GM12878 (cell line): Measurements from ENCODE around the gene TMEM259.

Source experiments
- BACH1 ChIP-seq: fragments of 450-650 bp; IDR thresholded peaks from 2 replicates; pipeline ENCODE4 v1.6.1; 2017; ENCODE audit warnings: mild to moderate bottlenecking, borderline replicate concordance
- CREB1 ChIP-seq: IDR thresholded peaks from 2 replicates; pipeline ENCODE4 v1.6.1; 2012; ENCODE audit warnings: low read depth, mild to moderate bottlenecking, inconsistent platforms
- CTCF ChIP-seq, 3 experiments: IDR thresholded peaks in 2 of 3; conservative IDR thresholded peaks in 1 of 3; 2 replicates each; pipeline ENCODE4 v1.5.1; 2011; ENCODE audit warnings: low read depth in 3 of 3, low read length in 3 of 3, mild to moderate bottlenecking in 3 of 3, control low read depth in 2 of 3, moderate library complexity in 2 of 3, inconsistent platforms in 1 of 3, mixed read lengths in 1 of 3; ENCODE audit not compliant: control insufficient read depth in 2 of 3, insufficient read depth in 1 of 3; ENCODE audit errors: extremely low read depth in 1 of 3
- E2F4 ChIP-seq: IDR thresholded peaks from 2 replicates; pipeline ENCODE4 v1.6.1; 2012; ENCODE audit warnings: low read depth, low read length, improper control_type of control experiment
- FOXM1 ChIP-seq: IDR thresholded peaks from 2 replicates; pipeline ENCODE4 v1.6.1; 2012; ENCODE audit warnings: low read depth, mild to moderate bottlenecking, inconsistent platforms, low read length, moderate library complexity
- GABPA ChIP-seq: IDR thresholded peaks from 2 replicates; pipeline ENCODE4 v1.6.1; 2014; ENCODE audit warnings: antibody characterized with exemption, low read depth, mild to moderate bottlenecking, inconsistent platforms
- KLF5 ChIP-seq: fragments of 450-650 bp; IDR thresholded peaks from 2 replicates; pipeline ENCODE4 v1.6.1; 2014; ENCODE audit warnings: mild to moderate bottlenecking; ENCODE audit not compliant: partially characterized antibody
- MAX ChIP-seq: IDR thresholded peaks from 2 replicates; pipeline ENCODE4 v1.6.1; 2012; ENCODE audit warnings: low read depth, low read length, improper control_type of control experiment
- NFYB ChIP-seq: IDR thresholded peaks from 2 replicates; pipeline ENCODE4 v1.6.1; 2011; ENCODE audit warnings: low read depth, mild to moderate bottlenecking, low read length, improper control_type of control experiment, moderate library complexity; ENCODE audit not compliant: insufficient read depth
- NR2C2 ChIP-seq: IDR thresholded peaks from 2 replicates; pipeline ENCODE4 v1.6.1; 2011; ENCODE audit warnings: borderline replicate concordance, low read depth; ENCODE audit not compliant: control insufficient read depth, insufficient read length
- TAF1 ChIP-seq: IDR thresholded peaks from 2 replicates; pipeline ENCODE4 v1.6.1; 2011; ENCODE audit warnings: mild to moderate bottlenecking, low read depth, low read length, borderline replicate concordance
- YY1 ChIP-seq: IDR thresholded peaks from 2 replicates; pipeline ENCODE4 v1.6.1; 2011; ENCODE audit warnings: low read depth, mild to moderate bottlenecking, low read length

- no peak for TF ChIP-seq FOXM1
- no peak for TF ChIP-seq E2F4
- TF ChIP-seq KLF5: no peak
- no peak for TF ChIP-seq TAF1
- no peak for TF ChIP-seq CTCF (IDR thresholded peaks at IDR 0.05 in 2 of 3, conservative IDR thresholded peaks at IDR 0.05 in 1 of 3; ENCODE audit: control insufficient read depth in 2 of 3, extremely low read depth in 1 of 3, insufficient read depth in 1 of 3, low read depth in 3 of 3, low read length in 3 of 3)
- TF ChIP-seq CREB1: no peak
- TF ChIP-seq NFYB: no peak
- TF ChIP-seq NR2C2: no peak
- TF ChIP-seq YY1: no peak
- no peak for TF ChIP-seq BACH1
- no peak for TF ChIP-seq MAX
- TF ChIP-seq GABPA: no peak
Observed at GRCh38 chr19:1015782-1016646, 4.9 kb downstream of the TMEM259 start.
